Urinary bladder (tissue), 4 donors: ENCODE data around the gene CRYGN. TPM values are rescaled to one million over a fixed set of nuclear protein-coding genes. Genes with fewer than 3 reads are reported as not detected.

ENCODE experiments used
- DNase-seq: peaks from one replicate; pipeline ENCODE4 v3.0.0-alpha.2; 2015; ENCODE audit errors: extremely low spot score
- H3K27ac ChIP-seq: one replicate; pipeline ENCODE4 v1.5.1; 2013; ENCODE audit warnings: low read depth, mild to moderate bottlenecking, moderate library complexity
- H3K36me3 ChIP-seq: one replicate; pipeline ENCODE4 v1.6.1; 2013; ENCODE audit warnings: mild to moderate bottlenecking, moderate library complexity; ENCODE audit not compliant: insufficient read depth
- H3K4me1 ChIP-seq: one replicate; pipeline ENCODE4 v1.6.1; 2013; ENCODE audit warnings: mild to moderate bottlenecking, moderate library complexity; ENCODE audit not compliant: insufficient read depth
- H3K4me3 ChIP-seq: one replicate; pipeline ENCODE4 v1.5.1; 2013; ENCODE audit warnings: low read depth, low read length
- WGBS: extraction: QIAGEN DNeasy Blood & Tissue Kit; methylation state at CpG from one replicate; pipeline ENCODE4 v1.1.7; 2013; 5-methylcytosine and 5-hydroxymethylcytosine counted together
- polyA plus RNA-seq: library from polyadenylated mRNA; stranded (reverse); fragments of 200-250 nt; gene quantifications from one replicate; pipeline ENCODE4 v1.2.3, GENCODE V29; 2013
- total RNA-seq: library from RNA; depleted of rRNA; stranded (reverse); fragments of >200 nt; gene quantifications from one replicate; pipeline ENCODE4 v1.2.3, GENCODE V29; 2014
- donor health status: healthy with polysubstance abuse.
- donor health status: healthy.

The CRYGN gene
- total and polyA plus RNA-seq, 2 donors: 0.16 to 0.67 TPM

- H3K27ac ChIP-seq: peak overlapping the region; percentile 31
- H3K36me3 ChIP-seq: no peaks in the 10 kb centered on the region
- no peak overlapping the region for H3K4me3 ChIP-seq
- no peak for DNase-seq
- no peaks in the 10 kb centered on the region for H3K4me1 ChIP-seq
- WGBS: 44% methylated on average over 10 of the region's 10 CpGs
These were observed 981 bp upstream of the CRYGN start for GRCh38 chr7:151440799-151441445.

DNA sequence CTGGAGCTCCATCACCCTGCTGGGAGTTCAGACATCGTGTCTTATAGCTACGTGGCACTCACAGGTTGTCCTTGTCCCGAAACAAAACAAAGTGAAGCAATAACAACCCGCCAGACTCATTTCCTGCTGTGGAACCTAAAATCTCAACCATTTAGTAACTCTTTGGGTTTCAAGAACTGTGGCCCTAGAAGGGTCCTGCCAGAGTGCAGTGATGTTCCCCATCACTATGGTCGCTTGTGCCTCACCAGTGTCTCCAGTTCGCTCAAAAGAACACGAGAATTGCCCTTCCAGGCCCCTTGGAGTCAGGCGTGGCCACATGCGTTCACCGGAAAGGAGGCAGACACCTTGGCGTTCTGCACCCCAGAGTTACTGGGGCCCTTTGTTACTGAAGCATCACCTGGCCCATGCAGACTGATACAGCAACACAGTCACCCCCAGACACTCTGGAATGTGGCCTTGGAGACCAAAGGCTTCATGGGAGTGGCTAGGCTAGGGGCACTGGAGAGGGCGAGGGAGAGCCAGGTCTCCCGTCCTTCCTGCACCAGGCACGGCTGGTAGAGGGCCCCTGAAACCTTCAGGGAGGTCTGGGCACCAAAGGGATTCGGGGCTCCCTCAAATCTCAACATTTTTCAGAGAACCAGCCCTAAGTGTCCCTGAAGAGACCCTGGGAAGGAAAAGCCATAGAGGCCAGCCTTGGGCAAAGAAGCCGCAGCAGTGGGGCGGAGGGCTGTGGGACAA, 908 bp downstream of the CRYGN start:
- Histone ChIP-seq H3K27ac (no peak overlapping the region), H3K36me3 (no peaks in the 10 kb centered on the region), H3K4me3 (no peak overlapping the region), H3K4me1 (no peaks in the 10 kb centered on the region)
- whole genome bisulfite sequencing: 95% methylated on average over 17 of the region's 17 CpGs
- no peak for DNase-seq

- Histone ChIP-seq H3K4me3 (no peak overlapping the region), H3K36me3 (no peaks in the 10 kb centered on the region), H3K4me1 (no peaks in the 10 kb centered on the region), H3K27ac (no peak overlapping the region)
- no peak for DNase-seq
- WGBS: 94% methylated on average over 23 of the region's 23 CpGs
These were observed 1.9 kb downstream of the CRYGN start for GRCh38 chr7:151437866-151438516.

- no peak for DNase-seq
- Histone ChIP-seq H3K4me1 (no peaks in the 10 kb centered on the region), H3K27ac (no peak overlapping the region), H3K36me3 (no peaks in the 10 kb centered on the region), H3K4me3 (no peak overlapping the region)
- WGBS: 89% methylated on average over 13 of the region's 13 CpGs
These were observed 2.8 kb downstream of the CRYGN start for GRCh38 chr7:151437159-151437553.

DNA sequence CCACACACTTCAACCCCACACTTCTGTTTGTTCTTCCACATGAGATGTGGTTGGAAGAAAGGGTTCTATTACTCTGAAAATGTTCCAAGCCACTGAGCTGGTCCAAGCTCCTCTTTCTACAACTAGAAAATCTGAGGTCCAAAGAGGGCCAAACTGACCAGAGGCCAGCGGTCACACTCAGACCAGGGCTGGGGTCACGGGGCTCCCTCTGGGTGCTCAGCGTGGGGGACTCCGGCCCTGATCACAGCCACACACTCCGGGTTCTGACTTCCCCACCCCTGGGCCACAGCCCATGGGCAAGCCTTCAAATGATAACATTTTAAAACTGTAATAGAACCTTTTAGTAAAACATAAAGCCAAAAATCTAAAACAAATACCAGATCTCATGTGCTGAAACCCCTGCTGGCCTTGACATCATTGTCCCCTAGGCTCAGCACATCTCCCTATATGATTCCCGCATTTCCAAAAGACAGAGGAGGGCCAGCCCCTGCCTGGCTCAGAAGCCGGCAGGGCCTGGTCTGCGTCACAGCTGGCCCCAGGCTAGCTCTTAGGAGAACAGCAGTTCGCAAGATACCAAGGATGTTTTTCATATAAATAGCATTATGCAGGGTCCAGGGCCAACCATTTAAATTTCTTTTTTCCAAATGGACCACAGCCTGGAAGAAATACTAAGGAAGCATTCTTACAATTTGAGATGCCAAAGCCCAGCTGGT, 3.3 kb downstream of the CRYGN start:
- H3K4me3 ChIP-seq: no peak overlapping the region
- 45% methylated on average over 9 of the region's 9 CpGs for WGBS

GRCh38 chr7:151435971-151436370, 4.0 kb downstream of the CRYGN start:
- H3K4me1 ChIP-seq: no peaks in the 10 kb centered on the region
- WGBS: 94% methylated on average over 15 of the region's 15 CpGs
- H3K27ac ChIP-seq: no peak overlapping the region
- no peak for DNase-seq
- no peaks in the 10 kb centered on the region for H3K36me3 ChIP-seq
- no peak overlapping the region for H3K4me3 ChIP-seq

More for the DNA sequence above, 3.3 kb downstream of the CRYGN start:
- Histone ChIP-seq H3K27ac (no peak overlapping the region), H3K36me3 (no peaks in the 10 kb centered on the region), H3K4me1 (no peaks in the 10 kb centered on the region)
- DNase-seq: no peak

DNA sequence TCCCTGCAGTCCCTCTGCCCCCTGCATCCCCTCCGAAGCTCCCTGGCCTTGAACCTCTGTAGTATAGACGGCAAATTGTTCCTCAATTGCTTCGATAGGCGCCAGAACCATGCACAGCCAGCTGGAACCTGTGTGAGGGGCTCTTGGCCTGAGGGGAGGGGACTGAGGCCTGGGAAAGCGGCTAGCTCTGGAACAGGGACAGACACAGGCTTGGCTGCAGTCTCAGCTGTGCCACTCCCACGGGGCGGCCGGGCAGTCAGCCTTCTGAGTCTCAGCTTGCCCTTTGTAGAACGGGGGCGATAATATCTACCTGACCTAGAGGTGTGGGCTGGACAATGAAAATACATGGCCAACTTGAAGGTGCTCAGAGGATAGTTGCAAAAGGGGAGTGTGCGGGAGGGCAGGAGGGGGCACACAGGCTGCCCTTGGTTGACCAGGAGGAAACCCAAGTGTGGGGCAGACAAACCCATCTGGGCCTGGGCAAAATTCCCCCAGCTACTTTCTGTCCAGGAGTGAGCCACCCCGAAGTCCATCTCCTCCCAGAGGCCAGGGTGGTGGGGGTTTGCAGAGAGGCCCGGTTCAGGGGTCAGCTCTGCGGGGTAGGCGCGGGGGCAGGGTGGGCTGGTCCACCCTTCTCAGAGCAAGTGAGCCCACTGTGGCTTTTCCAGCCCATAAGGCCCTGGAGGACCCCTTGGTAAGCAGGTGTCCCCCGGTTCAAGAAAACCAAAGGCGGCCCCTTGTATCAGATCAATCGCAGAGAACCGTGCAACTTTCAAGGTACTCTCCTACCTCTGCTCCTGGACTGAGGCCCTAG, 4.6 kb downstream of the CRYGN start:
- Histone ChIP-seq H3K4me1 (no peaks in the 10 kb centered on the region), H3K4me3 (no peak overlapping the region), H3K36me3 (no peaks in the 10 kb centered on the region), H3K27ac (no peak overlapping the region)
- no peak for DNase-seq
- 92% methylated on average over 20 of the region's 20 CpGs for WGBS

- no peak overlapping the region for H3K4me3 ChIP-seq
- DNase-seq: no peak
- H3K4me1 ChIP-seq: no peaks in the 10 kb centered on the region
- 95% methylated on average over 4 of the region's 4 CpGs for WGBS
- no peaks in the 10 kb centered on the region for H3K36me3 ChIP-seq
- H3K27ac ChIP-seq: no peak overlapping the region
These were observed 5.4 kb downstream of the CRYGN start for GRCh38 chr7:151434549-151434948.

DNA sequence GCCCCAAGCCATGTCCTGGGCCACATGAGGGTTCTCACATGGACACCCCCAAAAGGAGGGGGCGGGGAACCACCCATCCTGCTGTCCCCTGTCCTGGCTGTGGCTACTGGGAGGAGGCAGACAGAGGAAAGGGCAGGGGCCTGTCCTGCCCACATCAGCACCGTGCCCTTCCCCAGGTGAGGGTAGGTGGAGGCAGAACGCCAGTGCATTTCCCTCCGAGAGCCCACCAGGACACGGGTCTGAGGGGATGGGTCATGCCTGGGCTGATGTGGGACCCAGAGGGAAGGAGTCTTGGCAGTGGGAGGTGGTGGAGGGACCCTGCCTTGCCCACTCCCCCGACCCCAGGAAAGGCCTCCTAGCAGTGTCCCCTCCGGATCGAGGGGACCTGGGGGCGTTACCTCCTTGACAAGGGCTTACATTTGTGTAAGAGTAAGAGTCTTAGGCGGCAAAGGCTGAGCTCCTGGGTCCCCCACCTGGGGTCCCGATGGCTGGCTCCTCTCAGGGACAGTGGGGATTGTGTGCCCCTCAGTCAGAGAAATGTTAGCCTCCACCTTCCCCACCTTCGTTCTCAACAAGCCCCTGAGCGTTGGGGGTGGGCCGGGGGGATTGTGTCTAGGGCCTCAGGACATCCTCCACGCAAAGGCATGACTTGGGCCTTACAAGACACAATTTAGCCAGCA, 6.1 kb downstream of the CRYGN start:
- DNase-seq: no peak
- Histone ChIP-seq H3K36me3 (no peaks in the 10 kb centered on the region), H3K27ac (no peak overlapping the region), H3K4me3 (no peak overlapping the region), H3K4me1 (no peaks in the 10 kb centered on the region)
- 93% methylated on average over 15 of the region's 15 CpGs for WGBS

DNA sequence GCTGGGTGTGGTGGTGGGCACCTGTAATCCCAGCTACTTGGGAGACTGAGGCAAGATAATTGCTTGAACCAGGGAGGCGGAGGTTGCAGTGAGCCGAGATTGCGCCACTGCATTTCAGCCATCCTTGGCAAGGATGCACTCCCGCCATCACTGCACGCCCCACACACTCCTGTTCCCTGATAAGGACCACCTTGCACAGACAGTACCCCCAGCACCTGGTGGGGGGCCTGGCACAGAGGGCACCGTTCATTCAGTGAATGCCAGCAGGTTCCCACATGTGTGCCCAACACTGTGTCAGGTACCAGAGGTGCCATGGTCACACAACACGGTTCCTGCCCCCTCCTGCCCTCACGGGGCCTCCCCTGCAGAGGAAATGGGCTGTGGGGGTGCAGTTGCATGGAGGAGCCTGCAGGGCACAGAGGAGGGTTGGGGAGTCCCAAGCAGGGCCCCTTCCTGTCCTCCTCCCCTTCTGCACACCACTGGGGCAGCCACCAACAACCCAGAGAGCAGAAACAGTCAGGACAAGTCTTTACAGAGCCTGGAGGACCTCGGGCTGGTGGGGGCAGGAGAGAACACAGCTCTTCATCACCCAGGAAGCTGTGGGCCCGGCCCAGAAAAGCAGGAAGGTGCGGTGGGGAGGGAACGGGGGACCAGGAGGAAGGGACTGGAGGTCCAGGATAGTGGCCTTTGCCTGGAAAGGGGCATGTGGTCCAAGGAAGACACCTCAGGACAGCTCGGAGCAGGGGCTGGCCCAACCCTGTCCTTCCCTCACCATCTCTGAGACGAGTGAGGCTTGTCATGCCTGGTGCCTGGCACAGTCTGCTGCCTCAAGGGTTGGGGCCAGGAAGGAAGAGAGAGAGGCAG, 7.1 kb downstream of the CRYGN start:
- no peaks in the 10 kb centered on the region for H3K4me1 ChIP-seq
- WGBS: 78% methylated on average over 14 of the region's 14 CpGs
- DNase-seq: no peak
- H3K27ac ChIP-seq: no peak overlapping the region
- H3K4me3 ChIP-seq: no peak overlapping the region
- no peaks in the 10 kb centered on the region for H3K36me3 ChIP-seq

DNA sequence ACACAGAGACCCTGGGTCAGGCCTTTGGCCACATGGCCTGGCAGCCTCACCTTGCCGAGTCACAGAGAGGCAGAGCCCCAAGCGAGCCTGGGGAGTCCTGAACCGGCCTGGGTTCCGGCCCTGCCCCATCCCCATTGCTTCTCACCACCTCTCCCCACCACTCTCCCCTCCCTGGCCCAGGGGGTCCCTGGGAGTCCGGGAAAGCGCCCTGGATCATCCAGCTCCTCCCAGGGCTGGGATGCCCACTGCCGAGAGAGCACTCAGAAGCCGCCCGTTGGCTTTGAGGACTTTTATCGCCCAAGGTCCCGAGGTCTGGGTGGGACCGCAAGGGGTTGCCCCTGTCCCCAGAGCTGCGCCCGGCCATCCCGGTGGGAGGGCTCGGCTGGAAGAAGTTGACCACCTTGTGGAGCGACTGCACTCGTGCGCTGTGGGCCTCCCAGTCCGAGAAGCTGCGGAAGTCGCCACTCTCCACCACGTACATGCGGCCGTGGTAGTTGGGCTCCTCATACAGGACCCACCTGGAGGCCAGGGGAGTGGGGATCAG, 8.1 kb downstream of the CRYGN start:
- 97% methylated on average over 25 of the region's 25 CpGs for WGBS
- Histone ChIP-seq H3K27ac (no peak overlapping the region), H3K4me3 (no peak overlapping the region), H3K4me1 (no peaks in the 10 kb centered on the region), H3K36me3 (no peaks in the 10 kb centered on the region)
- DNase-seq: no peak
